K562 (cell line): ENCODE measurements around the gene ARHGAP26. TPM values are rescaled to one million over a fixed set of nuclear protein-coding genes. Genes with fewer than 3 reads are reported as not detected.

ENCODE experiments used
- E4F1 ChIP-seq: fragments of 250-450 bp; sonication (Bioruptor Pico); IDR thresholded peaks from 2 replicates; pipeline ENCODE4 v1.5.0; 2021; ENCODE audit warnings: mild to moderate bottlenecking, borderline replicate concordance
- MTA3 ChIP-seq: fragments of 450-650 bp; formaldehyde crosslinking; IDR thresholded peaks from 2 replicates; pipeline ENCODE4 v1.6.1; 2017; ENCODE audit warnings: mild to moderate bottlenecking, borderline replicate concordance
- RBM14 ChIP-seq: fragments of 200-400 bp; formaldehyde crosslinking; IDR thresholded peaks from 2 replicates; pipeline ENCODE4 v1.6.1; 2018; ENCODE audit warnings: low read depth, mild to moderate bottlenecking, low read length, moderate library complexity, borderline replicate concordance; ENCODE audit not compliant: insufficient read depth
- SIRT6 ChIP-seq: IDR thresholded peaks from one replicate; pipeline ENCODE4 v1.6.1; 2012; ENCODE audit warnings: low read depth, mild to moderate bottlenecking, control low read depth, inconsistent platforms, low read length, moderate library complexity
- ZNF644 ChIP-seq: fragments of 200-800 bp; sonication (Bioruptor generic); IDR thresholded peaks from 2 replicates; pipeline ENCODE4 v1.6.1; 2016; ENCODE audit warnings: low read depth, missing genetic modification characterization, missing compliant biosample characterization
- ZNF830 ChIP-seq: fragments of 250-450 bp; sonication (Bioruptor Pico); IDR thresholded peaks from 2 replicates; pipeline ENCODE4 v1.5.0; 2021; ENCODE audit warnings: mild to moderate bottlenecking
- polyA plus RNA-seq, 8 experiments: library from polyadenylated mRNA; depleted of rRNA in 4 of 8; stranded (reverse) in 5 of 8; unstranded in 3 of 8; fragments of >200 nt; fragmentation: Nextera tagmentation in 2 of 8; fragmentation: Illumina TruSeq in 1 of 8; extraction: Ambion mirVana in 2 of 8; extraction: Trizol in 1 of 8; gene quantifications; 2 replicates each; pipeline versions ENCODE4 v1.2.1 to v1.2.3, GENCODE V29; 2011 to 2014; ENCODE audit warnings: inconsistent platforms in 1 of 8, missing spikeins in 1 of 8
- total RNA-seq, 7 experiments: library from RNA; depleted of rRNA in 6 of 7; stranded (reverse); fragments of >200 nt in 6 of 7; fragmentation: Illumina TruSeq in 2 of 7; extraction: Trizol in 2 of 7; gene quantifications; 2 replicates each; pipeline versions ENCODE4 v1.2.1 to v1.2.3, GENCODE V29; 2011 to 2021; ENCODE audit warnings: low replicate concordance in 1 of 7

The ARHGAP26 gene
- total and polyA plus RNA-seq, 9 of the 15 experiments (the other 6 are each of a cell fraction or from before 2014, with no cell fraction given), result 0.13 to 1.1 (median 0.55) TPM

GRCh38 chr5:143222287-143223231, 452.4 kb downstream of the ARHGAP26 start (continued):
- TF ChIP-seq MTA3 (peak; percentile 25; the same call in 1 of the 2 replicates), E4F1 (no peak), SIRT6 (no peak), ZNF644 (tag) (no peak; the same call in 1 of the 2 replicates), ZNF830 (no peak), RBM14 (no peak)
